Measurements from ENCODE around the gene GLCE.
"Not testable (repeated sequence)": the region's sequence is repeated elsewhere in the genome, so short reads cannot be mapped to it uniquely, and the experiment has no call there.

GLCE gene

DNA sequence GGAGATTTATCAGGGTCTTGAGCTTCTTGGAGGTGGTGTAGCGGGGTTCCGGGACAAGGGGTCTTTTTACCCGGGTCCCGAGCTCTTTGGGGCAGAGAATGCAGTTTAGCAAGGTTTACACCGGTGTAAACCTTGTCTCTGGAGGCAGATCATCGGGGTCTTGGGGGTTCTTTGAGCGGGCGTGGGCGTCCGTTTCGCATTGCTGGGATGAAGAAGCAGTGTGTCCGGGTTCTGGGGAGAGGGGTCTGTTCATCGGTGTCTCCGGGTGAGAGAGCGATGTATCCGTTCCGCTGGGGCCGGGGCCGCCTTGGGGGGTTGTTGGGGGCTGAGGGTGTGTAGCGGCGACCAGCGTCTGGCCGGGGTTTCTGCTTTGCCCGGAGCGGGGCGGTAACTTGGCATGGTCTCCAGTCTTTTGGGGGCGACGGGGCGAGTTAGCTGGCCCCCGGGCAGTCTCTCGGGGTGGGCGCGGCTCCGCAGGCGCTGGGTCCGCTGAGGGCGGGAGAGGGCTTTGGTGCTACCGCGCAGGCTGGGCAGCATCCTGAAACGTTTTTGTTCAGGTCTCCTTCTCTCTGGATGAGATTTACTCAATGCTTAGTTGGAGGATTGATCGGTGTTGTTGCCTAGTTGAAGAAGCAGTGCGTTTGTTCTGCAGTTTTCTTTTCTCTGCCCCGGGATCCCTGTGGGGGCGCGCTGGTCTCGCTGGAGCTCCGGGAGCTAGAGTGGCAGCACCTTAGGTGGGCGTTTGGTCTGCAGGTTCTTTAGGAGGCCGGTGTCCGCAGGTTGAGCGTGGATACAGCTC lies 843 bp downstream of the GLCE start:
- DNase-seq = peak; percentile 40

DNA sequence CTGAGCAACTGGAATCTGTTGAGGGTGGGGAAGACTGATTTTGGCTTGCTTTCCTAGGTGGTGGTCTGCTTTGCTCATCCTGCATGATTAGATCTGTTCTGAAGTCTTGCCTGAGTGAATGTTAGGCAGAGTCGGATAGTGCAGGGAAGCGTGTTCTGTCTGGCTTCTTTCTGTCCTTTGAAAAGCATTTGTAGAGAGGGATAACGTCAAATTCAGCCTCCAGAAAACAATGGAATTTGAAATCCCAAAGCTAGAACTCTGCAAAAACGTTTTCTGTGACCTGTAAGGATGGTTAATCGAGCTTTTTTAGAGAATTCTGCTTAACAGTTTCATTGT lies 1.4 kb downstream of the GLCE start:
- DNase-seq = no peak

DNA sequence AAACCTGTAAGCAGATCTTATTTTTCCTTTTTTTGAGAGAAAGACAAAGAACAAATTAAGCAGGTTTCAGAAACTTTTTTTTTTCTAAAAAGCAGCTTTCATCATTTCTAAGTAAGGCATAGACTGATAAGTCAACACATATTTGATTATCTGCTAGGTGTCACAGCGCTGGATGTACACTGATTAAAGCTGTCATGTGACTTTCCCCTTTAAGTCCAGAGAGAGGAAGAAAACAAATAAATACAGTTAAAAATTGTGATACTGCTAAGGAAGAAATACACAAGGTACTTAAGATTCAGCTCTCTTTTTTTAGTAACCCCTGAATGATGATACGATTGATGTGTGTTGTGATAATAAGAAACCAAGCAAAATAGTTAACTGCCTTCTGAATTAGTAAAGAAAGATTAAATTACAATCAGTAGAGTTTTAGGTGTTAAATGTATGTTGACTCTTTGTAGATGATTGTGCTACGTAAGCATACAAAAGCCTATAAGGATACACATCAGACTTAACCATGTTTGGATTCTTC lies 2.8 kb downstream of the GLCE start:
- no peak for DNase-seq

DNA sequence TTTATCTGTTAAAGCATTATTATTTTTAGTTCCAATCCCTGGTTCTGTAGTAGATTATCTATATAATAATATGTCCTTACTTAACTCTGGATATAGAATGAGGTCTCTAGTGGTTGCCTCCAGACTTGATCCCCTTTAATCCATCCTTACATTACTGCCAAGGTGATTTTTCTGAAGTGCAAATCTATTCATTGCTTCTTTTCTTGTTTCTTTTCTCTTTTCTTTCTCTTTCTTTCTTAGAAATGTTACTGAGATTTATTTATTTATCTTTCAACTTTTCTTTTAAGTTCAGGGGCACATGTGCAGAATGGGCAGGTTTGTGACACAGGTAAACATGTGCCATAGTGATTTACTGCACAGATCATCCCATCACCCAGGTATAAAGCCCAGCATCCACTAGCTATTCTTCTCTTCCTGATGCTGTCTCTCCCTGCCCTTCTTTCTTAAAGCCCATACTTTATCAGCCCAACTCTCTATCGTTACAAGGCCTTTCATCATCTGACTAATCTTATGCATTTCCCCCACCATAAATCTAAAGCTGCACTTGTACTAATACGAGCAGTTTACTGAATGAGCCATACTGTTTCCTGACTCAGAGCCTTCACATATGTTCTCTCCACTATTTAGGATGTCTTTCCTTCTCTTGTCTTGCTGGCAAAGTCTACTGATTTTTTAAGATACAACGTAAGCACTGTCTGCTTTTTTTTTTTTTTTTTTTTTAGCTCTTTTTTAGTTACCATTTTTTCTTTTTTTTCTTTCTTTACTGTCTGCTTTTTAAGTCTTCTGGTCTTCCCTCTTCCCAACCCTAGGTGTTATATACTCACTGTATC lies 4.6 kb downstream of the GLCE start:
- no peak for DNase-seq

DNA sequence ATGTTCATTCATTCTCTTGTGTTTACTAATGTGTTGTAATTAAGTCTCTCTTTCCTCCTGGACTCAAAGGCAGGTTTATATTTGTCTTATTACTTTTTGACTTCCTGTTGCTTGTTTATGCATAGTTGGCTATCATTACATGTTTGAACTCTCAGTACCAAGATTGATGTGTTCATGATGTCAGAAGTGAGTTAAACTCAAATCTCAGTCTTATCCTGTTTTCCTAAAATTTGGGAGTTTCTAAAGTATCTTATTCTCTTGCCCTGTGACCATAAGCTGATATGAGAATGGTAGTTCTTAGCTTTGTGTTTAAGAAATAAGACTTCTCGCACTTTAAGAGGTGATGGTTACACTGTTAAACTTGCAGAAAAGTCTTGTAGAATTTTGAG lies 5.2 kb downstream of the GLCE start:
- no peak for DNase-seq

DNA sequence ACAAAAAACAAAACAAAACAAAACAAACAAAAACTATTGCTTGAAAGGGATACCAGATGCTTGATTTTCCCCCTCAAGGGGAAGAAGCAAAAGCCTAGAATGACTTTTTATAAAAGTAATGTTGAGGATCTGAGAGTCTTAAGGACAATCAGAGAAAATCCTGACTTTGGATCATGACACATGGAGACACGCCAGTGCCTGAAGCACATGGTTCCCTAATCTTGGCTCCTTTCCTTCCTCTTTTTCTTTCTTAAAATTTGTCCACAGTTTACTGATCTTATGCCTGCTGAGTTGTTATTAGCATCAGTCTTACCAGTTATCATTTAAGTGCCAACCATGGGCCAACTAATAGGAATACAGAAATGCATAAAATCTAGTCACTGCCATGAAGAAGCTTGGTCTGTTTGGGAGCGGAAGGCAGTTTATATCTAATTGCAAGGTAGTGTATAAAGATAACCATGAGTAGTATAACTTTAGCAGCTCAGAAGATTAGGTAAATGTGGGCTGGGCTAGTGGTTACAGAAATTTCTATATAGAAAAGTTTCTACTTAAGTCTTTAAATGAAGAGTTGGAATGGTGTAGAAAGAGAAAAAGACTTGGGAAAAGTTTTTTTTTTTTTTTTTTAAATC lies 6.9 kb downstream of the GLCE start:
- no peak for DNase-seq

DNA sequence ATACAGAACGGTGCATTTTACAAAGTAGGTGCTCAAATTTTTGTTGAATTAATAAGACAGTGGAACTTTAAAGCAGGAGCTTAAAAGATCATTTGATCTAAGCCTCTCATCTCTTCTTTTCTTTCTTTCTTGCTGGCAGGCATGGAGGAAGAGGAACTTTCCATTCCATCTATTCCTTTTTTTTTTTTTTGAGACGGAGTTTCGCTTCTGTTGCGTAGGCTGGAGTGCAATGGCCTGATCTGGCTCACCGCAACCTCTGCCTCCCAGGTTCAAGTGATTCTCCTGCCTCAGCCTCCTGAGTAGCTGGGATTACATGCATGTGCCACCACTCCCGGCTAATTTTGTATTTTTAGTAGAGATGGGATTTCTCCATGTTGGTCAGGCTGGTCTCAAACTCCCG lies 7.9 kb downstream of the GLCE start:
- not testable (repeated sequence) for DNase-seq

DNA sequence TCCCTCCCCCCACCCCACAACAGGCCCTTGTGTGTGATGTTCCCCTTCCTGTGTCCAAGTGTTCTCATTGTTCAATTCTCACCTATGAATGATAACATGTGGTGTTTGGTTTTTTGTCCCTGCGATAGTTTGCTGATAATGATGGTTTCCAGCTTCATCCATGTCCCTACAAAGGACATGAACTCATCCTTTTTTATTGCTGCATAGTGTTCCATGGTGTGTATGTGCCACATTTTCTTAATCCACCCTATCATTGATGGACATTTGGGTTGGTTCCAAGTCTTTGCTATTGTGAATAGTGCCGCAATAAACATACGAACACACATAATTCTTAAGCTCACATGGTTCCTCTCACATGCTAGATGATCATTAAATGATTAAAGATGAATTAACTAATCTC lies 9.1 kb downstream of the GLCE start:
- DNase-seq = not testable (repeated sequence)

DNA sequence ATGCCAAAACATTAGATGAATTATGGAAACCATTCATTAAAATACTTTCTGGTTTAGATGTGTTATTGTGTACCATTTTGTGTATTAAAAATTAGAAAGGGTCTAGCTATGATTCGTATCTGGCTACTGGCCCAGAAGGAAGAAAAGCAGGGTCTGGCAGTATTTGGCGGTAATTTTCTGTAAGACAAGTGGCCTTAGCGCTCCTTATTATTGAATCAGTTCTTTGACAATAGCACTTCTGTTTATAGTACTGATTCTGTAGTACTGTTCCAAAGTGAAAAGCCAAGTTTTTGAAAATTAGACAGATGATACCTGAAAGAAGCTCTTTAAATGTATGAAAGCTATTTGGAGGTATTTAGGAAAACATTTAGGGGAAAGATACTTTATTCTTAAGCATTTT lies 10.2 kb downstream of the GLCE start:
- DNase-seq = no peak

DNA sequence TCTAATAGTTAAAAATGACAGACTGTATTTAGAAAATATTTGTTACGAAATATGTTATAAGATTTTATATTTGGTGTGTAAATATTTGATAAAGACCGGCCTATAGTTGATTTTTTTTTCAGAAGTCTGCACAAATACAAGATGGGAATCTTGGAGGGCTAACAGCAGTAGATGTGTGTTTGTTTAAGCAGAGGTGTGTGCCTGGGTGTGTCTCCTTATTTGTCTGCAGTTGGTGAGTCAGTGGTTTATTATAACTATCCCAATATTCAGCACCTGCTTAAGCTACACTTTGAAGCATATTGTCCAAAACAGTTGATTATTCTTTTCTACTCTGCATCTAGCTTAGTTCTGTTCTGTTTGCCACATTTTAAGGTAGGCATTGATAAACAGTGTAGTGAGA lies 12.4 kb downstream of the GLCE start:
- no peak for DNase-seq

DNA sequence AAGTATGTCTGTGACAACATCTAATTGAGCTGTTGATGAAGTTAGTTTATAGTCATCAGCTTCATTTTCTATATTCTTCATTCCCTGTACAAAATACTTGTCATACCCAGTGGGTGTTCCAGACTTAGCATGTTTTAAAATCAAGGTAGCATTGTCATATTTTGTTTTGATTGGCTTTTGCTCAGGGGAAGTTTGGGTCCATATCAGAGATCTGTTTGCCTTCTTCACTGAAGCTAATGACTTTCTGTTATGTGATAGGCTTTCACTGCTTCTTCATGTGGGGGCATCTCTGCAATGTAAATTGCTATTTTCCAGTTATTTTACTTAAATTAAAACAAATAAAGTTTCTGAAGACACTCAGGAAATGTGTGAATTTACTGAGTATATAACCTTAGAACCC lies 15.1 kb downstream of the GLCE start:
- no peak for DNase-seq

DNA sequence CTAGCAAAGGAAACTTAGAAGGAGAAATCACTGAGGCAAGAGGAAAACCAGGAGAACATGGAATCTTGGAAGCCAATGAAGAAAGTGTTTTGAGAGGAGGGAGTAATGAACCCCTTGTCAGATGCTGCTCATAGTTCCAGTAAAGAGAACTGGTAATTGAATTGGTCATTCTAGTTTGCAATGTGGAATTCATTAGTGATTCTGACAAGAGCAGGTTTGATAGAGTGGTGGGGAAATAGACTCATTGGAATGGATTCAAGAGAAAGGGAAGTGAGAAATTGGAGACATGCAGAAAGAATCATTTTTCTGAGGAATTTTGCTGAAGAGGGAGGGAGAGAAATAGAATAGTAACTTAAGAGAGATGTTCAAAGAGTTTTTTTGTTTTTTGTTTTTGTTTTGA lies 21.0 kb downstream of the GLCE start:
- no peak for DNase-seq

DNA sequence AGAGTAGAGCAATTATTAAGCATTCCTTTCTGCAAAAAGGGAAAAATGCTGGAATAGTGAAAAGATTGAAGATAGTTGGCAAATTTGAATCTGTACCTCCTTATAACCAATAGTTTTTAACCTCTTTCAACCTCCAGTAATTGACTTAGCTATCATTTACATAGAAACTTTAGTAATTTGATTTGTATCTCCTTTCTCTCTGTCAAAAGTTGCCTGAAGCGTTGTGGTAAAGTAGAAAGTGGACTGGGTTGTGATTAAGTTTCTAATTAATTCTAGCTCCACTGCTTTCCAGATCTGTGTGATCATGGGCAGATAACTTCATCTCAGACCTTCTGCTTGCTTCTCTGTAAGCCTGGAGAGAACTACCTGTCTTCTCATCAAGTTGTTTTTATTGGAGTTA lies 24.8 kb downstream of the GLCE start:
- no peak for DNase-seq

DNA sequence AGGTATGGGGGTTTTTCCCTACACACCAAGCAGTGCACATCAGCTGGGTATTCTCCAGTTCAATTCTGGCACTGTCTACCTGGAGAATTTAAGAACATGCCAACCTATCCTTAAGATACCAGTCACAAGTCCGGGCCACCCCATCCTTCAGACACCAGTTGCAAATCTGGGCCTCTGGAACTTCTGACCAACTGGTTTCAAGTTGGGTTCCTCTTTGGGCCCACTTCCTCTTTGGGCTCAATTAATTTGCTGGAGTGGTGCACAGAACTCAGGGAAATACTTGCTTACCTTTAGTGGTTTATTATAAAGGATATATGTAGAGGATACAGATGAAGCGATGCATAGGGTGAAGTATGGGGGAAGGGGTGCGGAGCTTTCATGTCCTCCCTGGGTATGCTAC lies 25.3 kb downstream of the GLCE start:
- DNase-seq = no peak

DNA sequence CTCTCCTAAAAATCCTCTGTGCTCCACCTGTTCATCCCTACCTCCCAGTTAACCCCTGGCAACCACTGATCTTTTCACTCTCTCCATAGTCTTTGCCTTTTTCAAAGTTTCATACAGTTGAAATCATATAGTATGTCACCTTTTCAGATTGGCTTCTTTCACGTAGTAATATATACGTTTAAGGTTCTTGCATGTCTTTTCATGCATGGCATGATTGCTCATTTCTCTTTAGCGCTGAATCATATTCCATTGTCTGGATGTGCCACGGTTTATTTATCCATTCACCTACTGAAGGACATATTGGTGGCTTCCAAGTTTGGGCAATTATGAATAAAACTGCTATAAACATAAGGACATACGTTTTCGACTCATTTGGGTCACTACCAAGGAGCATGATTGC lies 28.7 kb downstream of the GLCE start:
- no peak for DNase-seq

DNA sequence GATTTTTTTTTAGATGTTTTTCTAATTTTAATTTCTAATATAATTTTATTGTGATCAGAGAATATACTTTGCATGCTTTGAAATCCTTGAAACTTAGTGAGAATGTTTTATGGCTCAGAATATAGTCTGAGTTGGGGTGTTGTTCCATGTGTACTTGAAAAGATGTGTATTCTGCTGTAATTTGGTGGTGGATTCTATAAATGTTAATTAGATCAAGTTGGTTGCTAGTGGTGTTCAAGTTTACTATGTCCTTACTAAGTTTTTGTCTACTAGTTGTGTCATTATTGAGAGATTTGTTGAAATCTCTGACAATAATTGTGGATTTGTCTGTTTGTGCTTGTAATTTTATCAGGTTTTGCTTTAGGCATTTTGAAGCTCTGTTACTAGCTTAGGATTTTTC lies 29.7 kb downstream of the GLCE start:
- no peak for DNase-seq

DNA sequence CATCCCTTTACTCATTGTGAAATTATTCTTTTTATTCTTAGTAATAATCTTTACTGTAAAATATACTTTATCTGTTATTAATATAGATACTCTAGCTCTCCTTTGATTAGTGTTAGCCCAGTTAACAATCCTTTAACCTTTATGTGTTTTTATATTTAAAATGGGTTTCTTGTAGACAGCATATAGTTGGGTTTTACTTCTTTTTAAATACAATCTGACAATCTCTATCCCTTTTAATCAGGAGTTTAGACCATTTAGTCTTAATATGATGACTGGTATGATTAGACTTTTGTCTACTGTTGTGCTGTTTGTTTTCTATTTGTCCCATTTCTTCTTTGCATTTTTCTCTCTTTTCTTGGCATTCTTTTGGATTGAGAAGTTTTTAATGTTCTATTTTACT lies 30.1 kb downstream of the GLCE start:
- DNase-seq = no peak

DNA sequence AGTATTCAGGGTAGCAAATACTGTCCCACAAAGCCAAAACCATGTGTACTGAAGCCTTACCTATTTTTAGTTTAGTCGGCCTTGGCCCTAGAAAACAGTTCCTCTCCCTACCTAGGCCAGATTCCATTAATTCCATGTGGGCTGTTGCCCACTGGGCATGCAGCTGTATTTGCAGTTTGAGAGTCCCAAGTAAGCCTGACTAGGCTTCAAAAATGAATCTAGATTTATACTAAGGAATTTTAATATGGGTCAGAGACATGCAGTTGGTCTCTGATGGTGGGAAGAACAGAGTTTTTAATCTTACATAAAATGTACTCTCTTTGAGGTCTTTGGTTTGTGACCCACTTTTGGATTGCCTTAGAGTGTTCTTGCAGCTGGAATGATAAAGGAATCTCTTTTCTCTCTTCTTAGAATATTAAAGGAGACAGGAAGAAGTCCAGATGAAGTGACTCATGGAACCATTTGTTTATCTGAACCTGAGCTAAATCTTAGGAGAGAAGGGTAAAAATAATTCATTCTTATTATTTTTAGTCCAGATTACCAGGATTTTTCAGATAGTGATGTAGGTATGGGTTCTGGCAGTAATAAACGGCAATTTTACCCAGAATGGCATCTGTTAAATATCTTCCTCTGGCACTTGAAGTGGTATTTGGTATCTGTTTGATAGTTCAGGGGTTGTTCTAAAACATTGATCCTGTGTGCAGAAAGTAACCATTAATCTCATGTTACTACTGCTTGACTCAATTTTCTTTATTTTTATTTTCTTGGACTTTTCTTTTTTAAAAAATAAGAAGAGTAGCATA lies 33.8 kb downstream of the GLCE start:
- no peak for DNase-seq

DNA sequence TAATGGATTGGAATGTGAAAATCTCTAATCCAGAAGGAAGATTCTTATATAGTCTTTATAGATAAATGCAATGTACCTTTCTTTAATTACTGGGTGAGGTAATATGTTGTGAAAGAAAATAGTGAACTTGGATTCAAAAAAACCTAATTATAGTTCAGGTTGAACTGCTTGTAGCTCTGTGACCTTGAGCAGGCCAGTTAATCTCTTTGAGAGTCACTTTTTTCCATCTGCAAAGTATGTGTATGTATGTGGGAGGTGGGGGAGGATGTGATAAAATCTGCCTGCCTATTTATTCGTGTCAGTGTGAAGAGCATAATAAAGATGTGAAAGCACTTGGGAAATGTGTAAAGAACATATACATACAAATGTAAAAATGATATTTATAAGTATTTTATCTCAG lies 34.4 kb downstream of the GLCE start:
- DNase-seq = no peak

DNA sequence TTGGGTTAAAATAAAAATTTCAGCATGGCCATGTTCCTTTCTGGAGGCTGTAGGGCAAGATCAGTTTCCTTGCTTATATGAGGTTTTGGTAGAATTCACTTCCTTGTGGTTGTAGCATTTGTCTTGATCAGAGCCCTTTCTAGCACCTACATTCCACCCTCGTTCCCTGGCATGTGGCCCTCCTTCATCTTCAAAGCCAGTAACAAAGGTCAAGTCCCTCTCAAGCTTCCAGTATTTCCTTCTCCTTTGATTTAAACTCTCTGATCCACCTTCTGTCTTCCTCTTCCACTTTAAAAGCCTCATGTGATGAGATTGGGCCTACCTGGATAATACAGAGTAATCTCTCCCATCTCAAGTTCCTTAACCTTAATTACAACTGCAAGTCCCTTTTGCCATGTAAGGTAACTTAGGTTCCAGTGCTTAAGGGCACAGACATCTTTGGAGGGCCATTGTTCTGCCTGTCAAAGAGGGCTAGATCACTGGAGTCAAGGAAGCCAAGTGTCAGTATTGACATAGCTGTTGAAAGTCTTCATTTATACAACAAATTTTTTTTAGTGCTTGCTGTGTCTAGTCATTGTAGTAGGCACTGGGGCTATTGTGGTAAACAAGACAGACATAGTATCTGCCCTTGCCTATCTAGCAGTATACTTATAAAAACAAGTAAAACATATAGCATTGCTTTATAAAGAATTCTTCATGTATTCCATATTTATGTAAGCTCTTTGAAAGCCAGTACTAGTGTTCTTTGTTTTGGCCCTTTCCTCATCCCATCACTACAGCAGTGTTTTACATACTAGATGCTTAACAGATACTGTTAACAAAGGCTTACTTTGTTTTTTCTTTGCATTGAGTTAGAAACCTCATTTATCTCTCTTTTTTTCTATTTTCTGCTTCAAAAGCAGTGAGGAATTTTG lies 40.7 kb downstream of the GLCE start:
- no peak for DNase-seq

DNA sequence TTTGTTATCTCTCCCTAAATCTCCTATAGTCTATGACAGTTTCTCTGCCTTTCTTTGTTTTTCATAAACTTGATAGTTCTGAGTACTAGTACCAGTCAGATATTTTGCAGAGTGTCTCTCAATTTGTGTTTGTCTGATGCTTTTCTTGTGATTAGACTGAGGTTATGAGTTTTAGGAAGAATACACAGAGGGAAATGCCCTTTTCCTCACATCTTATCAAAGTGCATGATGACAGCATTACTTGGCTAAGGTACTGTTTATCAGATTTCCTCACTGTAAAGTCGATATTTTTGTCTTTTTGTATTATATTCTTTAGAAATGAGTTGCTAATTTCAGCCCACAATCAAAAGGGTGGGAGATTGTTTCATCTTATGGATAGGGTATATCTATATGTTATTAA lies 45.6 kb downstream of the GLCE start:
- DNase-seq = no peak

DNA sequence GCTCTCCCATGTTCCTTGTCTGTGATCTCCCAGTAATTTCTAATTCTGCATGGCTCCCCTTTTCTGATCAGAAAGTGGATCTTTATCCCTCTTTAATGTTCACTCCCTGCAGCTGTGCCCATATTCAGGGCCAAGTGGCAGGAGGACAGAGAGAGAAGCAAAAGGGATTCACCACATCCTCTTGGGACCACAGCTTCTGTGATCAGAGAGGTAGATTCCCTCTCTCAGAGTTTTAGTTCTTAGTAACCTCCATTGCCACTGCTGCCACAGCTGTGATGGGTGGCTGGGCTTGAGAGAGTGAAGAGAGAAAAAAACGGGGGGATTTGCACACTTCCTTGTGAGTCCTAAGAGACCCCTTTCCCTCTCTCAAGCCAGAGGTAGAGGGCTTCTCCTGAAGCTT lies 49.2 kb downstream of the GLCE start:
- no peak for DNase-seq

Measured in activated T-cell treated with anti-CD3 and anti-CD28 coated beads, Interleukin-2, amount 50 U/mL, for 1 hour (primary cell).